Loucy (cell line): ENCODE measurements around the gene GRK1.

Source experiments
- H2AFZ ChIP-seq: fragments of 200-600 bp; sonication (generic); 2 replicates; pipeline ENCODE4 v1.6.0; 2016; ENCODE audit warnings: antibody characterized with exemption, mild to moderate bottlenecking, low read length, moderate library complexity
- H3F3A ChIP-seq: fragments of 200-600 bp; 2 replicates; pipeline ENCODE4 v1.6.0; 2016; ENCODE audit warnings: antibody characterized with exemption, low read depth, mild to moderate bottlenecking
- H3K27me3 ChIP-seq: fragments of 200-600 bp; sonication (generic); 2 replicates; pipeline ENCODE4 v1.6.1; 2014; ENCODE audit warnings: low read length, mild to moderate bottlenecking; ENCODE audit not compliant: insufficient read depth, poor library complexity, severe bottlenecking
- H3K36me3 ChIP-seq: fragments of 200-600 bp; sonication (generic); 2 replicates; pipeline ENCODE4 v1.6.1; 2016; ENCODE audit warnings: low read length; ENCODE audit not compliant: insufficient read depth
- H3K4me1 ChIP-seq: fragments of 200-600 bp; sonication (generic); 2 replicates; pipeline ENCODE4 v1.5.1; 2014; ENCODE audit warnings: low read length, mild to moderate bottlenecking; ENCODE audit not compliant: insufficient read depth, poor library complexity, severe bottlenecking
- H3K4me2 ChIP-seq: fragments of 200-600 bp; sonication (generic); 2 replicates; pipeline ENCODE4 v1.6.0; 2014; ENCODE audit warnings: antibody characterized with exemption, low read length, low read depth, mild to moderate bottlenecking; ENCODE audit not compliant: poor library complexity, severe bottlenecking
- H3K4me3 ChIP-seq: fragments of 200-600 bp; sonication (generic); 2 replicates; pipeline ENCODE4 v1.5.1; 2014; ENCODE audit warnings: low read length, mild to moderate bottlenecking, mixed read lengths; ENCODE audit not compliant: poor library complexity, severe bottlenecking
- H3K79me2 ChIP-seq: fragments of 200-600 bp; sonication (generic); 2 replicates; pipeline ENCODE4 v1.6.1; 2014; ENCODE audit warnings: low read length; ENCODE audit not compliant: insufficient read depth
- H3K9ac ChIP-seq: fragments of 200-600 bp; sonication (generic); 2 replicates; pipeline ENCODE4 v1.6.0; 2014; ENCODE audit warnings: mild to moderate bottlenecking, low read depth, low read length, moderate library complexity; ENCODE audit not compliant: poor library complexity, severe bottlenecking
- H3K9me2 ChIP-seq: fragments of 200-600 bp; sonication (generic); replicated peaks from 2 replicates; pipeline ENCODE4 v1.6.1; 2016; ENCODE audit warnings: low read depth, low read length, mixed read lengths
- H3K9me3 ChIP-seq: fragments of 200-600 bp; sonication (generic); 2 replicates; pipeline ENCODE4 v1.6.1; 2014; ENCODE audit warnings: mild to moderate bottlenecking, antibody characterized with exemption, low read length, low read depth; ENCODE audit not compliant: insufficient read depth
- H4K20me1 ChIP-seq: fragments of 200-600 bp; sonication (generic); 2 replicates; pipeline ENCODE4 v1.6.0; 2014; ENCODE audit warnings: antibody characterized with exemption, low read length, mild to moderate bottlenecking; ENCODE audit not compliant: insufficient read depth, poor library complexity, severe bottlenecking
- EZH2phosphoT487 ChIP-seq: fragments of 200-600 bp; IDR thresholded peaks from 2 replicates; pipeline ENCODE4 v1.6.1; 2018; ENCODE audit warnings: antibody characterized with exemption, mild to moderate bottlenecking, moderate library complexity, borderline replicate concordance
- TF ChIP-seq, protein P1 (sequence below): fragments of 200-600 bp; sonication (generic); conservative IDR thresholded peaks from 2 replicates; pipeline ENCODE4 v1.5.1; 2014; ENCODE audit warnings: mild to moderate bottlenecking, antibody characterized with exemption, low read length

The GRK1 gene

DNA sequence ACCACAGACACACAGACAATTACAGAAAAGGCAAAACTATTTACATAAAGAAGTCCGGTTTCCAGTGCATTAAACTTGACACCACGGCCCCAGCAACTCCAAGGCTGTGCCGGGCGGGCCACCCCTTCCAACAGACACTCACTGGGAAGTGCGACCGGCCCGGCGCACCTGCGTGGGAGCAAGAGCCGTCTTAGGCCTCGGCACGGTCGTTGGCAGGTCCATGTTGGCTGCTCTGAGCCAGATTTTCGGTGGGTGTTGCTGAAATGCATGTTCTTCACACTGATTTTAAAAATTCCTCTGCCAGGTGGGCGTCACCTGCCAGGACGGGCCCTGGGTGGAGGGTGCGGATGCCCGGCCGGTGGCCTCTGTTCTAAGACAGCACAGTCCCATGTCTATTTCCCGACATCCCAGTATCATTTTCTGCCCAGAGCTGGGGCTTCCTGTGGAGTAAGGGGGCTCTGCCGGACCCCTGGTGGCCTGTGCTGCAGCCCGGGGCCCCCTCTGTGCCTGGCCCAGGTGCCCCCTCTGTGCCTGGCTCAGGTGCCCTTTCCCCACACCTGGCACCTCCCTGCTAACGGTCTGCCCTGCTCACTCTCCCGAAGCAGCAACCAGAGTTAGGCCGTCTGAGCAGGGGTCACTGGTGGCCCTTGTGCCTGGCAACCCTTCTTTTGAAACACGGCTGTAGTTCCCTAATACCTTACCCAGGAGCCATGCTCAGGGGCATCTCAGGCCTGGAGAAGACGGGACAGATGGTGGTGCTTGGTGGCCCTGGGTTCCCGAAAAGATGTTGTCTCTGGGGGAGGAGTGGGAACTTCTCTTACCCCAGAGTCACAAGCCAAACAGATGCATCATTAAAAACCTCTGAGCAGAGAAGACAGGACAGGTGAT is 101.2 kb downstream of the GRK1 start:
- no peak overlapping the region for H3K4me2 ChIP-seq
- no peak overlapping the region for H3K4me3 ChIP-seq
- no peaks in the 10 kb centered on the region for H3K9me2 ChIP-seq
- H2AFZ ChIP-seq = no peak overlapping the region
- H3F3A ChIP-seq = no peaks in the 10 kb centered on the region
- no peaks in the 10 kb centered on the region for H3K36me3 ChIP-seq
- TF ChIP-seq, protein P1, sequence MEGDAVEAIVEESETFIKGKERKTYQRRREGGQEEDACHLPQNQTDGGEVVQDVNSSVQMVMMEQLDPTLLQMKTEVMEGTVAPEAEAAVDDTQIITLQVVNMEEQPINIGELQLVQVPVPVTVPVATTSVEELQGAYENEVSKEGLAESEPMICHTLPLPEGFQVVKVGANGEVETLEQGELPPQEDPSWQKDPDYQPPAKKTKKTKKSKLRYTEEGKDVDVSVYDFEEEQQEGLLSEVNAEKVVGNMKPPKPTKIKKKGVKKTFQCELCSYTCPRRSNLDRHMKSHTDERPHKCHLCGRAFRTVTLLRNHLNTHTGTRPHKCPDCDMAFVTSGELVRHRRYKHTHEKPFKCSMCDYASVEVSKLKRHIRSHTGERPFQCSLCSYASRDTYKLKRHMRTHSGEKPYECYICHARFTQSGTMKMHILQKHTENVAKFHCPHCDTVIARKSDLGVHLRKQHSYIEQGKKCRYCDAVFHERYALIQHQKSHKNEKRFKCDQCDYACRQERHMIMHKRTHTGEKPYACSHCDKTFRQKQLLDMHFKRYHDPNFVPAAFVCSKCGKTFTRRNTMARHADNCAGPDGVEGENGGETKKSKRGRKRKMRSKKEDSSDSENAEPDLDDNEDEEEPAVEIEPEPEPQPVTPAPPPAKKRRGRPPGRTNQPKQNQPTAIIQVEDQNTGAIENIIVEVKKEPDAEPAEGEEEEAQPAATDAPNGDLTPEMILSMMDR = no peak
- no peak for TF ChIP-seq EZH2phosphoT487
- peaks cover 6% of the 10 kb centered on the region for H3K4me1 ChIP-seq
- no peaks in the 10 kb centered on the region for H3K27me3 ChIP-seq
- H3K9ac ChIP-seq = no peak overlapping the region
- H3K9me3 ChIP-seq = no peaks in the 10 kb centered on the region
- H3K79me2 ChIP-seq = no peaks in the 10 kb centered on the region
- H4K20me1 ChIP-seq = no peaks in the 10 kb centered on the region

DNA sequence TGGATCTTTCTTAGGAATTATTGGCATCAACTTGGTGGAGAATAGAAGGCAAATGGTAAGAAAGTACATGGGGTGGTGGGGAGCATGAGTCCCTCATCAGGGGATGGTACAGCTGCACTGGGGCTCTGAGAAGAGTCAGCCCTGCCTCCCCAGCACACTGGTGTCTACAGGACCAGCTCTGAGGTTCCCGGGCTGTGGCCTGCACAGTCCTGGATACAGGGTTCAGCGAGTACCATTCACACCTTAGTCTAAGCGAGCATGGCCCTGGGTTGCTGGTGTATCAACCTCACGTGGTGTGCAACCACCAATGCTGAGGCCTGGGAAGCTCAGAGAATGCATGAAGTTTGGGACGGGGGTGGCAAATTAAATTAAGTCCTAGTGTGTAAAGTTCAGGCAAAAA is 102.1 kb downstream of the GRK1 start:
- no peaks in the 10 kb centered on the region for H3K9me2 ChIP-seq
- H3K9me3 ChIP-seq = no peaks in the 10 kb centered on the region
- H3K79me2 ChIP-seq = no peaks in the 10 kb centered on the region
- H3K27me3 ChIP-seq = no peaks in the 10 kb centered on the region
- H3K4me2 ChIP-seq = no peak overlapping the region
- H4K20me1 ChIP-seq = no peaks in the 10 kb centered on the region
- H3K36me3 ChIP-seq = no peaks in the 10 kb centered on the region
- H3K4me1 ChIP-seq = peaks cover 6% of the 10 kb centered on the region
- H3K9ac ChIP-seq = no peak overlapping the region
- H3K4me3 ChIP-seq = no peak overlapping the region
- H2AFZ ChIP-seq = no peak overlapping the region
- TF ChIP-seq, protein P1 = no peak
- no peak for TF ChIP-seq EZH2phosphoT487
- H3F3A ChIP-seq = no peaks in the 10 kb centered on the region

DNA sequence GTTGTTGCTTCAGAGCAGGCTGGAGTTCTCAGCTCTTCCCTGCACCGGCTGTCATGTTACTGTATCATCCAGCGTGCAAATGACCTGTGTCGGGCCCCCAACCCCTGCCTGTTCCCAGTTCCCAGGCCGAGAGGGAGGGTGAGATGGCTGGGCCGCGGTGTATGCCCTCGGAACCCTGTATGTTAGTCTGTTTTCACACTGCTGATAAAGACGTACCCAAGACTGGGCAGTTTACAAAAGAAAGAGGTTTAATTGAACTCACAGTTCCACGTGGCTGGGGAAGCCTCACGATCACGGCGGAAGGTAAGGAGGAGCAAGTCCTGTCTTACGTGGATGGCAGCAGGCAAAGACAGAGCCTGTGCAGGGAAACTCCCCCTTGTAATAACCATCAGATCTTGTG is 102.9 kb downstream of the GRK1 start:
- Histone ChIP-seq H3K36me3 (no peaks in the 10 kb centered on the region), H3K4me2 (no peak overlapping the region), H3K9me2 (no peaks in the 10 kb centered on the region), H3K9ac (no peak overlapping the region), H3K79me2 (no peaks in the 10 kb centered on the region), H3K9me3 (no peaks in the 10 kb centered on the region), H3K27me3 (no peaks in the 10 kb centered on the region), H4K20me1 (no peaks in the 10 kb centered on the region), H2AFZ (no peak overlapping the region), H3K4me1 (peaks cover 6% of the 10 kb centered on the region), H3F3A (no peaks in the 10 kb centered on the region), H3K4me3 (no peak overlapping the region)
- TF ChIP-seq, protein P1 = no peak
- no peak for TF ChIP-seq EZH2phosphoT487
